ENCODE results near the gene TNFRSF1A. TPM values are rescaled to one million over a fixed set of nuclear protein-coding genes. Genes with fewer than 3 reads are reported as not detected.
A peak's percentile ranks its signal among the peaks of the same experiment; 100 is the strongest.

Gene TNFRSF1A
- total and polyA plus RNA-seq, 9 of the 15 experiments (the other 6 are each of a cell fraction or from before 2014, with no cell fraction given): 0.76 to 43.5 (median 30.0) TPM

- peak; percentile 26 to 74 for TF ChIP-seq E2F6 (IDR thresholded peaks at IDR 0.05; ENCODE audit: borderline replicate concordance in 1 of 2, extremely low read depth in 1 of 2, insufficient read depth in 1 of 2, insufficient read length in 1 of 2, low read depth in 1 of 2, low read length in 1 of 2, poor library complexity in 1 of 2, severe bottlenecking in 1 of 2)
- 0 out of 2 replicates have a peak, but pooled peaks have one; percentile 17 for TF ChIP-seq CREM (IDR thresholded peaks at IDR 0.05; ENCODE audit: low read depth)
- TF ChIP-seq ZNF592 (IDR thresholded peaks at IDR 0.05): 0 out of 2 replicates have a peak, but pooled peaks have one; percentile 13
- no peak for TF ChIP-seq BRD4 (IDR thresholded peaks at IDR 0.05)
- no peak for TF ChIP-seq ELF4 (CRISPR knock-in tag; IDR thresholded peaks at IDR 0.05)
- no peak for TF ChIP-seq GMEB1 (CRISPR knock-in tag; IDR thresholded peaks at IDR 0.05)
- peak; percentile 18; the same call in 1 of the 2 replicates for TF ChIP-seq USF1 (CRISPR knock-in tag; IDR thresholded peaks at IDR 0.05)
- TF ChIP-seq IFI16 (CRISPR knock-in tag; IDR thresholded peaks at IDR 0.05): no peak
- no peak for TF ChIP-seq PATZ1 (CRISPR knock-in tag; IDR thresholded peaks at IDR 0.05; ENCODE audit: borderline replicate concordance)
- peak in 1 of 2 experiments; percentile 94; a peak in 1 of 4 replicates for TF ChIP-seq TEAD1 (CRISPR knock-in tag; IDR thresholded peaks at IDR 0.05)
Observed at GRCh38 chr12:6376079-6376869, 34.4 kb upstream of the TNFRSF1A start (continued).

Data from K562 (cell line).